Stomach (tissue), 4 donors: ENCODE data around the gene ATP13A1.

Source experiments
- POLR2A ChIP-seq, 4 donors: fragments of 450-650 bp; IDR thresholded peaks; one replicate each; pipeline ENCODE4 v1.6.1; 2016; ENCODE audit warnings: antibody characterized with exemption in 4 of 4, control low read depth in 2 of 4, mild to moderate bottlenecking in 1 of 4, moderate library complexity in 1 of 4
- TF ChIP-seq, protein P1 (sequence below), 7 experiments: fragments of 450-650 bp in 4 of 7; fragments of 200-600 bp in 3 of 7; sonication (generic) in 3 of 7; IDR thresholded peaks; one replicate each; pipeline ENCODE4 v1.5.1; 2016 to 2019; ENCODE audit warnings: antibody characterized with exemption in 7 of 7, control low read depth in 2 of 7, mild to moderate bottlenecking in 1 of 7

DNA sequence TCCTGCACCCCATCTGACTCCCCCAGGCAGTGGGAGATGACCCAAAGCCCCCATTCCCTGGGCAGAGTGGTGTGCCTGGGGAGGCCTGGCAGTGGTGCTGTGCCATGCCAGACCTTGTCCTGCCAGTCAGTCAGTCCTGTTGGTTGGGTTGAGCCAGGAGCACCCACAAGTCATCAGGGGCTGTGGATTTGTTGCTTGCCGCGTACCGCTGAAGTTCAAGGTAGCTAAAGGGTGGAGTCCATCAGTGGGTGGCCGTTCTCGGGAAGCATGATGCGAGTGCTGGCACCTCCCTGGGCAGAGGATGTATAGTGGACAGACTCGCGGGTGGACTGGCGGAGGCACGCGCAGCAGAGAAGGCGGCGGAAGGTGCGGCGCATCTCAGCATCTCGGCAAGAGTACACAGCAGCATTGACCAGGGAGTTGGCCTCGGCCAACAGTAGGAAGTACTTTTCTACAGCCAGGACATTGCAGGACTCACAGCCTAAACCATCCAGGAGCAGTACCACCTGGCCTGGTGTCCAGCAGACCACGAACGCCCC, 39.4 kb downstream of the ATP13A1 start:
- no peak for TF ChIP-seq POLR2A (IDR thresholded peaks at IDR 0.05)
- TF ChIP-seq, protein P1, sequence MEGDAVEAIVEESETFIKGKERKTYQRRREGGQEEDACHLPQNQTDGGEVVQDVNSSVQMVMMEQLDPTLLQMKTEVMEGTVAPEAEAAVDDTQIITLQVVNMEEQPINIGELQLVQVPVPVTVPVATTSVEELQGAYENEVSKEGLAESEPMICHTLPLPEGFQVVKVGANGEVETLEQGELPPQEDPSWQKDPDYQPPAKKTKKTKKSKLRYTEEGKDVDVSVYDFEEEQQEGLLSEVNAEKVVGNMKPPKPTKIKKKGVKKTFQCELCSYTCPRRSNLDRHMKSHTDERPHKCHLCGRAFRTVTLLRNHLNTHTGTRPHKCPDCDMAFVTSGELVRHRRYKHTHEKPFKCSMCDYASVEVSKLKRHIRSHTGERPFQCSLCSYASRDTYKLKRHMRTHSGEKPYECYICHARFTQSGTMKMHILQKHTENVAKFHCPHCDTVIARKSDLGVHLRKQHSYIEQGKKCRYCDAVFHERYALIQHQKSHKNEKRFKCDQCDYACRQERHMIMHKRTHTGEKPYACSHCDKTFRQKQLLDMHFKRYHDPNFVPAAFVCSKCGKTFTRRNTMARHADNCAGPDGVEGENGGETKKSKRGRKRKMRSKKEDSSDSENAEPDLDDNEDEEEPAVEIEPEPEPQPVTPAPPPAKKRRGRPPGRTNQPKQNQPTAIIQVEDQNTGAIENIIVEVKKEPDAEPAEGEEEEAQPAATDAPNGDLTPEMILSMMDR (IDR thresholded peaks at IDR 0.05), result no peak
